Measurements from ENCODE around the gene CLEC20A.

Gene CLEC20A

GRCh38 chr1:178488393-178488792 lies 8.4 kb downstream of the CLEC20A start:
- no peaks in the 10 kb centered on the region for H3K27me3 ChIP-seq (ENCODE audit: insufficient read depth, low read length, poor library complexity, severe bottlenecking)
- H4K20me1 ChIP-seq (ENCODE audit: insufficient read depth, low read length, poor library complexity, severe bottlenecking), result no peaks in the 10 kb centered on the region
- no peak overlapping the region for H2AFZ ChIP-seq (ENCODE audit: low read length)
- no peaks in the 10 kb centered on the region for H3K36me3 ChIP-seq (ENCODE audit: insufficient read depth, low read length)
- no peaks in the 10 kb centered on the region for H3K79me2 ChIP-seq (ENCODE audit: insufficient read depth, low read length)
- no peak overlapping the region for H3K4me3 ChIP-seq (ENCODE audit: low read length, poor library complexity, severe bottlenecking)
- H3F3A ChIP-seq (ENCODE audit: low read depth), result no peaks in the 10 kb centered on the region
- H3K9me2 ChIP-seq (replicated peaks; ENCODE audit: low read depth, low read length), result no peaks in the 10 kb centered on the region
- no peak overlapping the region for H3K9ac ChIP-seq (ENCODE audit: low read depth, low read length, poor library complexity, severe bottlenecking)
- H3K9me3 ChIP-seq (ENCODE audit: insufficient read depth, low read depth, low read length), result no peaks in the 10 kb centered on the region
- TF ChIP-seq EZH2phosphoT487 (IDR thresholded peaks at IDR 0.05; ENCODE audit: borderline replicate concordance) (no peak), CTCF (conservative IDR thresholded peaks at IDR 0.05; ENCODE audit: low read length) (no peak)
- no peaks in the 10 kb centered on the region for H3K4me1 ChIP-seq (ENCODE audit: insufficient read depth, low read length, poor library complexity, severe bottlenecking)
- H3K4me2 ChIP-seq (ENCODE audit: low read depth, low read length, poor library complexity, severe bottlenecking), result no peak overlapping the region

GRCh38 chr1:178487070-178487615 lies 9.6 kb downstream of the CLEC20A start:
- H3K79me2 ChIP-seq (ENCODE audit: insufficient read depth, low read length), result no peaks in the 10 kb centered on the region
- no peaks in the 10 kb centered on the region for H3K27me3 ChIP-seq (ENCODE audit: insufficient read depth, low read length, poor library complexity, severe bottlenecking)
- no peak overlapping the region for H3K4me2 ChIP-seq (ENCODE audit: low read depth, low read length, poor library complexity, severe bottlenecking)
- no peaks in the 10 kb centered on the region for H3K9me3 ChIP-seq (ENCODE audit: insufficient read depth, low read depth, low read length)
- no peaks in the 10 kb centered on the region for H3F3A ChIP-seq (ENCODE audit: low read depth)
- no peaks in the 10 kb centered on the region for H4K20me1 ChIP-seq (ENCODE audit: insufficient read depth, low read length, poor library complexity, severe bottlenecking)
- H3K9me2 ChIP-seq (replicated peaks; ENCODE audit: low read depth, low read length), result no peaks in the 10 kb centered on the region
- no peak overlapping the region for H3K4me3 ChIP-seq (ENCODE audit: low read length, poor library complexity, severe bottlenecking)
- H2AFZ ChIP-seq (ENCODE audit: low read length), result no peak overlapping the region
- TF ChIP-seq EZH2phosphoT487 (IDR thresholded peaks at IDR 0.05; ENCODE audit: borderline replicate concordance) (no peak), CTCF (conservative IDR thresholded peaks at IDR 0.05; ENCODE audit: low read length) (no peak)
- H3K36me3 ChIP-seq (ENCODE audit: insufficient read depth, low read length), result no peaks in the 10 kb centered on the region
- no peaks in the 10 kb centered on the region for H3K4me1 ChIP-seq (ENCODE audit: insufficient read depth, low read length, poor library complexity, severe bottlenecking)
- no peak overlapping the region for H3K9ac ChIP-seq (ENCODE audit: low read depth, low read length, poor library complexity, severe bottlenecking)

- Histone ChIP-seq H3K4me3 (ENCODE audit: low read length, poor library complexity, severe bottlenecking) (no peak overlapping the region), H3K4me2 (ENCODE audit: low read depth, low read length, poor library complexity, severe bottlenecking) (no peak overlapping the region), H3K9ac (ENCODE audit: low read depth, low read length, poor library complexity, severe bottlenecking) (no peak overlapping the region)
Measured at GRCh38 chr1:178486100-178487069, 10.4 kb downstream of the CLEC20A start.

More at GRCh38 chr1:178486100-178487069, 10.4 kb downstream of the CLEC20A start:
- Histone ChIP-seq H3K27me3 (ENCODE audit: insufficient read depth, low read length, poor library complexity, severe bottlenecking) (no peaks in the 10 kb centered on the region), H4K20me1 (ENCODE audit: insufficient read depth, low read length, poor library complexity, severe bottlenecking) (no peaks in the 10 kb centered on the region), H3K9me2 (replicated peaks; ENCODE audit: low read depth, low read length) (no peaks in the 10 kb centered on the region), H3K4me1 (ENCODE audit: insufficient read depth, low read length, poor library complexity, severe bottlenecking) (no peaks in the 10 kb centered on the region), H3K36me3 (ENCODE audit: insufficient read depth, low read length) (no peaks in the 10 kb centered on the region), H3K79me2 (ENCODE audit: insufficient read depth, low read length) (no peaks in the 10 kb centered on the region), H2AFZ (ENCODE audit: low read length) (no peak overlapping the region), H3K9me3 (ENCODE audit: insufficient read depth, low read depth, low read length) (no peaks in the 10 kb centered on the region), H3F3A (ENCODE audit: low read depth) (no peaks in the 10 kb centered on the region)
- TF ChIP-seq EZH2phosphoT487 (IDR thresholded peaks at IDR 0.05; ENCODE audit: borderline replicate concordance) (no peak), CTCF (conservative IDR thresholded peaks at IDR 0.05; ENCODE audit: low read length) (no peak)
